ENCODE measurements around the gene NEK4. TPM values are rescaled to one million over a fixed set of nuclear protein-coding genes. Genes with fewer than 3 reads are reported as not detected.
A peak's percentile ranks its signal among the peaks of the same experiment; 100 is the strongest.

Gene NEK4
- total and polyA plus RNA-seq, 2 of the 13 experiments (the other 11 are each of a cell fraction or from before 2014, with no cell fraction given) = 16.5 to 38.0 TPM

GRCh38 chr3:52794612-52795099 is 23.9 kb upstream of the NEK4 start, which contains the start of gene ITIH3 (continued):
- TF ChIP-seq XBP1 (CRISPR knock-in tag; IDR thresholded peaks at IDR 0.05) (peak; percentile 16; the same call in 1 of the 2 replicates), GABPB1 (CRISPR knock-in tag; IDR thresholded peaks at IDR 0.05) (peak; percentile 62), NCOA2 (CRISPR knock-in tag; IDR thresholded peaks at IDR 0.05) (peak; percentile 32; the same call in 1 of the 2 replicates), ZNF503 (CRISPR knock-in tag; IDR thresholded peaks at IDR 0.05) (no peak), ZBTB14 (CRISPR knock-in tag; IDR thresholded peaks at IDR 0.05) (no peak), PAXIP1 (CRISPR knock-in tag; conservative IDR thresholded peaks at IDR 0.05) (peak; percentile 27; the same call in 1 of the 2 replicates), ZNF232 (CRISPR knock-in tag; IDR thresholded peaks at IDR 0.05; ENCODE audit: borderline replicate concordance) (no peak), ZNF180 (CRISPR knock-in tag; IDR thresholded peaks at IDR 0.05; ENCODE audit: borderline replicate concordance, low read depth) (no peak), ISX (CRISPR knock-in tag; conservative IDR thresholded peaks at IDR 0.05) (no peak), REL (CRISPR knock-in tag; conservative IDR thresholded peaks at IDR 0.05) (no peak), ZHX2 (IDR thresholded peaks at IDR 0.05; ENCODE audit: low read depth) (no peak), ZHX2 (CRISPR knock-in tag; IDR thresholded peaks at IDR 0.05; ENCODE audit: borderline replicate concordance) (no peak), ZNF558 (CRISPR knock-in tag; IDR thresholded peaks at IDR 0.05; ENCODE audit: borderline replicate concordance) (no peak)
- TF ChIP-seq, protein P1, sequence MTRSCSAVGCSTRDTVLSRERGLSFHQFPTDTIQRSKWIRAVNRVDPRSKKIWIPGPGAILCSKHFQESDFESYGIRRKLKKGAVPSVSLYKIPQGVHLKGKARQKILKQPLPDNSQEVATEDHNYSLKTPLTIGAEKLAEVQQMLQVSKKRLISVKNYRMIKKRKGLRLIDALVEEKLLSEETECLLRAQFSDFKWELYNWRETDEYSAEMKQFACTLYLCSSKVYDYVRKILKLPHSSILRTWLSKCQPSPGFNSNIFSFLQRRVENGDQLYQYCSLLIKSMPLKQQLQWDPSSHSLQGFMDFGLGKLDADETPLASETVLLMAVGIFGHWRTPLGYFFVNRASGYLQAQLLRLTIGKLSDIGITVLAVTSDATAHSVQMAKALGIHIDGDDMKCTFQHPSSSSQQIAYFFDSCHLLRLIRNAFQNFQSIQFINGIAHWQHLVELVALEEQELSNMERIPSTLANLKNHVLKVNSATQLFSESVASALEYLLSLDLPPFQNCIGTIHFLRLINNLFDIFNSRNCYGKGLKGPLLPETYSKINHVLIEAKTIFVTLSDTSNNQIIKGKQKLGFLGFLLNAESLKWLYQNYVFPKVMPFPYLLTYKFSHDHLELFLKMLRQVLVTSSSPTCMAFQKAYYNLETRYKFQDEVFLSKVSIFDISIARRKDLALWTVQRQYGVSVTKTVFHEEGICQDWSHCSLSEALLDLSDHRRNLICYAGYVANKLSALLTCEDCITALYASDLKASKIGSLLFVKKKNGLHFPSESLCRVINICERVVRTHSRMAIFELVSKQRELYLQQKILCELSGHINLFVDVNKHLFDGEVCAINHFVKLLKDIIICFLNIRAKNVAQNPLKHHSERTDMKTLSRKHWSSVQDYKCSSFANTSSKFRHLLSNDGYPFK (CRISPR knock-in tag; IDR thresholded peaks at IDR 0.05; ENCODE audit: borderline replicate concordance) = no peak

Data from HepG2 (cell line).